ENCODE data around the gene APOD.

APOD gene

GRCh38 chr3:195551381-195551978 lies 32.3 kb downstream of the APOD start:
- DNase-seq, result no peak

DNA sequence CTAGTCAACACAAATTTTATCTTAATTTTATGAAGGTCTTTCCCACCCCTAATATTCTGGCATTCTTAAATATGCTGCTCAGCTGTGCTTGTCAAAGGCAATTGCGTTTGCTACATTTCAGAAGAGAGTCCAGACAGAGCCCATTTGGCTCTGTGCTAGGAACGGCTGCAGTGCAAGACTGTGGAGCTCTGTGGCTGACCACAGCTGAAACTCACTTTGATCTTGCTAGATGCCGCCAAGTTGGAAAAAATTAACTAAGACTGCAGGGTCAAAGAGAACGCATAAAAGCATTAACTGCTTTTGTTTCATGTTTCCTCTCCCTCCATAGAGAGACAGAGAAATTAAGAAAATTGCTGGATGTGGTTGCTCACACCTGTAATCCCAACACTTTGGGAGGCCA lies 33.0 kb downstream of the APOD start:
- DNase-seq, result no peak

DNA sequence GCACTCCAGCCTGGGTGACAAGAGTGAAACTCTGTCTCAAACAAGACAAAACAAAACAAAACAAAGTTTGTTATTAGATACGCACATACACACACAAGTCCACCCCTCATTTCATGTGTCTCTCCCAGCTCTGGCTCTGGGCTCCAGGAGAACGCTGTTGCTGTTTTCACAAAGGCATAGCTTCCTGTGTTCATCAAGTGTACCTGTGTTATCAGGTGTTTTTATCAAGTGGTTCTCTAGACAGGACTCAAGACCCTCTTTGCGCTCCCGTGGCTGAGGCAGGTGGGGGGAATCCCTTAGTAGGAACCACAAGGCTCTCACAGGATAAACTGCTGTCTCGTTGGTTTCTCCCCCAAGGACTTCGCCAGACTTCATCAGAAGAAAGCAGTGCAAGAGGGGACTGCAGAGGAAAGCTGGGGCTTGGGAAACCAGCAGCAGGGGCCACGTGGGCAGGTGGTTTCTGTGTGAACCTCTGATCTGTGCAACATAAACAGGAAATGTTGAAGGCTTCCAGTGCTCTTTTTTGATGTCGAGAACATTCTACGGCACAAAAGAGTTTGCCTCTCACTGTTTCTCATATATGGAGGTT lies 33.7 kb downstream of the APOD start:
- DNase-seq, result peak; percentile 71

- no peak for DNase-seq
These were observed 34.8 kb downstream of the APOD start for GRCh38 chr3:195548987-195549386.

GRCh38 chr3:195548501-195548900 lies 35.2 kb downstream of the APOD start:
- DNase-seq, result no peak

- no peak for DNase-seq
These were observed 35.7 kb downstream of the APOD start for GRCh38 chr3:195548006-195548405.

DNA sequence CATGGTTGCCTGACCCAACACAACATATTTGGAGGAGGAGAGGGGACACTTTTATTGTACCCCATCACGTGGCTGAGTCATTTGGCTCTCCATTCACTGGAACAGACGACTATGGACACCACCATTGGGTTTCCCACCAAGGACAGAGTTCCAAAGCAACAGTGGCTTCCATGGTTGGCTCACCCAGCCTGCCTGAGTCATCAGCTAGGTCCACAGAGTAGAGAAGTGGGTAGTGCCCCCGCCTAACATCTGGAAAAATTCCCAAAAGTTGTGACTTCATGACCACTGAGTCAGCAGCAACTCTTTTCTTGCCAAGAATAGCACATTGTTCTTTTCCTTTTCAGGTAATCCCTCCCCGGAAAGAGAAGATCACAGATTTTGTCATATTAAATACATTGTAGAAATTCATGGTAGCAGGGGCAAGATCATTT lies 37.6 kb downstream of the APOD start:
- DNase-seq, result no peak

DNA sequence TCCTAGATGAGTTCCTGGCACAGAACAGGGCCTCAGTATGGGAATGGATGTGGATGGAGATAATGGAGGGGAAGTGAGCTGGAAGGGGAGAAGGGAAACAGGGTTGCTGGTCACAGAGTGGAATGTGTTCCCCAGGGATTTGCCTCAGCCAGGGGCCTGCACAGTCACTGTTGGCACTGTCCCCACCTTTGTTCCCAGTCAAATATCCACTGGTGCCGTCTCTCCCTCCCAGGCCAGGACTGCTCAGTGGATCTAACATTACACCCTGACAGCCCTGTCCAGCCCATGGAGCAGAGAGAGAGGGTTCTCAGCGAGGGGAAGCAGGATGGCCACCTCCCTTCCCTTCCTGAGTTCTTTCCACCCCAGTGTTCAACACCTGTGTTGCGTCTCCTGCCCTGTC lies 39.1 kb downstream of the APOD start:
- DNase-seq, result no peak

DNA sequence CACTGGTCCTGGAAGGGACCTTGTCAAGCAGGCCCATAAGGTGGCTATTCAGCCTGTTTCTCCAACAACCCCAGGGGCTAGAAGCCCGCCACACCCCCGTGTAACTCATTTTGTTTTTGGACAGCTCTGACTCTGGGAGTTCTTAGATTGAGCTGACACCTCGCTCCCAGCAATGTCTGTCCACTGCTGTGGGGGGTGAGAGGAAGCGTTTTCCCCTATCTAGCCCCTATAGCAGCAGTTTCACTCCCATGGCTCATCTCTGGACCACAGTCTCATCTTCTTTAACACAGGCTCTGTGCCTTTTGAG lies 39.6 kb downstream of the APOD start:
- no peak for DNase-seq

- DNase-seq, result no peak
These were observed 40.1 kb downstream of the APOD start for GRCh38 chr3:195543500-195544229.

- peak; percentile 90 for DNase-seq
These were observed 40.8 kb downstream of the APOD start, which contains the start of gene PPP1R2 for GRCh38 chr3:195542698-195543499. Gene PPP1R2 (minus strand): TSS chr3:195543325. CDS start chr3:195543025, 300 bp downstream.

- DNase-seq, result no peak
These were observed 41.4 kb downstream of the APOD start for GRCh38 chr3:195542316-195542697.

GRCh38 chr3:195540511-195540910 lies 43.2 kb downstream of the APOD start:
- DNase-seq, result no peak

GRCh38 chr3:195540027-195540426 lies 43.7 kb downstream of the APOD start:
- no peak for DNase-seq

DNA sequence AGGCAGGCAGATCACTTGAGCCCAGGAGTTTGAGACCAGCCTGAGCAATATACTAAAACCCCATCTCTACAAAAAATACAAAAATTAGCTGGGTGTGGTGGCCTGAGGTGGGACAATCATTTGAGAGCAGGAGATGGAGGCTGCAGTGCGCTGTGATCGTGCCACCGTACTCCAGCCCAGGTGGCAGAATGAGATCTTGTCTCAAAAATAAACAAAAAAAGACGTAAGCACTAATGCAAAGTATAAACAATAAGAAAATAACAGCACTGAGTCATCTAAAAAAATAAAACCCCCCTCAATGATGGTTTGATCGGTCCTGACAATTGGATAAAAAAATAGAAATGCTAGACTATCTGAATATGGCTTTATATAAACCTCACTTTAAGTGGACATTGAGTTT lies 44.3 kb downstream of the APOD start:
- DNase-seq, result no peak

DNA sequence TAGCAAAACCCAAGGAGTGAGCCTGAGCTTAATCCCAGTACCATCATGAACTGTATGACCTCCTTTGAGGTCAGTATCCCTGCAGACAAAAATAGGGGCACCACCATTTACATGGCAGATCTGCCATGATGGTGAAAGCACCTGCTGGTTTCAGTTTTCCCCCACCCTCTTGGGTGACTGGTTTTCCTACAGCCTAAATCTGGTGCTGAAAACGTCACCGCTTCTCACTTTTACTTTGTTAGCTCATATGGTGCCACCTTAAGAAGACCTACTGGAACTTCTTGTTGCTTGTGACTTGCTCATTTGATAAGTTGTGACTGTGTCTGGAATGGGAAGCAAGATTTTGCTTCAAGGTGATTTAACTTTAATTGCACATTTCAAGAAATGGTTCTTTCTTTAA lies 45.7 kb downstream of the APOD start:
- DNase-seq, result no peak

- no peak for DNase-seq
These were observed 48.4 kb downstream of the APOD start for GRCh38 chr3:195535293-195535692.

GRCh38 chr3:195532834-195533233 lies 50.9 kb downstream of the APOD start:
- DNase-seq, result no peak

GRCh38 chr3:195532345-195532744 lies 51.4 kb downstream of the APOD start:
- DNase-seq, result no peak

- DNase-seq, result no peak
These were observed 52.1 kb downstream of the APOD start for GRCh38 chr3:195531683-195532082.

- DNase-seq, result no peak
These were observed 57.2 kb downstream of the APOD start for GRCh38 chr3:195526492-195526891.

- DNase-seq, result no peak
These were observed 59.4 kb downstream of the APOD start for GRCh38 chr3:195524171-195524896.
